HL-60/S4 (cell line): ENCODE data around the gene PKNOX2.

Source experiments
- in situ Hi-C: fragments of 300-500 bp; cut with MboI; formaldehyde crosslinking; loops from 2 replicates; pipeline ENCODE4 v1.14.3; 2022; ENCODE audit warnings: low sequenced_read_pairs

PKNOX2 gene

GRCh38 chr11:125275905-125276618, 111.5 kb downstream of the PKNOX2 start:
- in situ Hi-C loops = loop anchor here (25.0 kb wide), 1 partner anchor 89 kb away; no protein-coding TSS in a partner anchor

DNA sequence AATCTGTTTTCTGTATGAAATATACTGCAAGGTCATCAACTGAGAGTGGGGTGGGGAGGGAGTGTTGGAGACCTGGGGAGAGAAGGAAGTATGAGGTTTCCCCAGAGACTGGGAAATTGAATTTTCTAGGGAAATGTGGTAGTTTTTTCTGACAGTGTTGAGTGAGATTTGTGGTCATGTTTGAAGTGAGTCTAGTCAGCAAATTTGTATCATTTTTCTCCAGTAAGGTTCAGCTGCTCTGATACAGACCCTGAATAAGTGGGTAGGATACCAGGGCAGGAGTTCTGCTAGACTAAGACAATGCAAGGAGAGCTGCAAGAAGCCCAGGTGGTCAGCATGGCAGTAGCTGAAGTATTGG, 112.0 kb downstream of the PKNOX2 start:
- in situ Hi-C loops = loop anchor here (25.0 kb wide), 1 partner anchor 89 kb away; no protein-coding TSS in a partner anchor

DNA sequence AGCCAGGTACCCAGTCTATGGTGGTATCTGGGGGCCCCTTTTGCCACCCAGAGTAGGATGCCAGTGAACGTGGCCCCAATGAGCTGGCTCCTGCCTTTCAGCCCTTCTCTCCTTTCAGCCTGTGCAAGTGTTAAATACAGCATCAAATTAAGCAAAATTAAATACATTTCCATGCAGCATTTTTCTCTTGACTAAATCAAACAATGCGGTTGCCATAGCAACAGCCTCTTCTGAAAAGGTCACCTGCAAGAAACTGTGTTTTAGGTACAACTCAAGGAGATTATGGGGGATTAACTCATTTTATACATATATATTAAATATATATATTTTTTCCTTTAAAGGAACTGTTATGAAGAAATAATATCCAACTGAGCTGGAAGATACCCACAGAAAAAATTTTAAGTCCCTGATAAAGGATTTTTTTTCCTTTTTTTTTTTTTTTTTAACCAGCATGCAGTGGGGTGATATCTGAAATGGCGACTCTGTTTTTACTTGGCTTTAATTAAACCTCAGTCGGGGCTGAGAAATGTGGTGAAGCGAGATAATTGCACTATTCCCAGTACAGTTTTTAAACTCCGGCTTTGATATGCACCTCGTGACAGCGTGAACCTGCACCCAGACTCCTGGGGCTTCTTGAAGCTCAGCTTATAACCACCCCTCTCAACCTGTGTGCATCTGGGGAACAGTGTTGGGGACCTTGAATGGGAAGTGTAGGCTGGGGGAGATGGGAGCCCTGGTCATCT, 115.3 kb downstream of the PKNOX2 start:
- in situ Hi-C loops = loop anchor here (25.0 kb wide), 1 partner anchor 93 kb away; no protein-coding TSS in a partner anchor

GRCh38 chr11:125280646-125281045, 116.1 kb downstream of the PKNOX2 start:
- in situ Hi-C loops = loop anchor here (25.0 kb wide), 1 partner anchor 93 kb away; no protein-coding TSS in a partner anchor

GRCh38 chr11:125281831-125282595, 117.5 kb downstream of the PKNOX2 start:
- in situ Hi-C loops = loop anchor here (25.0 kb wide), 1 partner anchor 95 kb away; no protein-coding TSS in a partner anchor

DNA sequence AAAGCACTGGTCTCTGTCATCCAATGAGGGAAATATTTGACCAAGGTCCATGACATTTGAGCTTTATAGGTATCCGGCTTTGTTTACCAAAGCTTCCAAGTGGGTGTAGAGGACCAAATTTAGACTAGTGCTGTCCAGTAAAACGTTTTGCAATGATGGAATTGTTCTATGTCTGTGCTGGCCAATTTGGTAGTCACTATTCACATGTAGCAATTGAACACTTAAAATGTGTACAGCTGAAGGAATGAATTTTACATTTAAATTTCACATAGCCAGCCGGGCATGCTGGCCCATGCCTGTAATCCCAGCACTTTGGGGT, 118.0 kb downstream of the PKNOX2 start:
- in situ Hi-C loops = loop anchor here (25.0 kb wide), 1 partner anchor 95 kb away; no protein-coding TSS in a partner anchor

- in situ Hi-C loops = loop anchor here (25.0 kb wide), 1 partner anchor 97 kb away; no protein-coding TSS in a partner anchor
Measured at GRCh38 chr11:125284245-125284850, 119.8 kb downstream of the PKNOX2 start.

GRCh38 chr11:125285844-125286243, 121.3 kb downstream of the PKNOX2 start:
- in situ Hi-C loops = loop anchor here (25.0 kb wide), 1 partner anchor 99 kb away; no protein-coding TSS in a partner anchor

- in situ Hi-C loops = loop anchor here (25.0 kb wide), 1 partner anchor 99 kb away; no protein-coding TSS in a partner anchor
Measured at GRCh38 chr11:125286486-125286885, 121.9 kb downstream of the PKNOX2 start.

GRCh38 chr11:125287491-125288210, 123.1 kb downstream of the PKNOX2 start:
- in situ Hi-C loops = loop anchor here (25.0 kb wide), 1 partner anchor 100 kb away; no protein-coding TSS in a partner anchor

DNA sequence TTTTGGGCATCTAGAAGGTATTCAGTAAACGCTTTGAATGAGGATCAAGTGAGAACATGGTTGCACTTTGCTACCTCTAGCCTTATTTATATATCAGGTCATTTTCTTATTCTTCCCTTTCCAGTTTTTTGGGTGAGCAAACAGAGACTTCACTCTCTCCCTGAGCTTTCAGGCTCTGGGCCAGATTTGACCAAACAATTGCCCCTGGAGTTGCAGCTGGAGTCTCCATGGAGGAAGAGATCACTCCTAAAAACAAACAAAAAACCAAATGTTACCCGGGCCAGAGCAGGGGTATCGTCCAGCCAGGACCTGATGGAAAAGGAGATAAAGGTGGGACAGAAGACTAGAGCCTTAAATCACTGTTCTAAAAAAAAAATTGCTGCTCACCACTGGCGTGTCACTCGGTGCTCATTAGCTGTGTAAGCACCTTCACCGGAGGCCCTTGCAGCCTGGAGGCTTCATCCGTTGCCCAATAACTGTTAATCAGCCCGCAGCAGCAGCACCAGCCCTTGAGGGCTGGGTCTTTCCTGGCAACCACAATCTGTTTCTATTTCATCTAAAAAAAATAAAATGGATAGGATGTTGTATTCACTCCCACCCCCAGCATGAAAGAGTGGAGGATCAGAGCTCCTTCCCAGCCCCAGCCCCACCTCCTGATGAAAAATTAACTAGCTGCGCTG, 125.0 kb downstream of the PKNOX2 start:
- in situ Hi-C loops = loop anchor here (25.0 kb wide), 1 partner anchor 102 kb away; no protein-coding TSS in a partner anchor

- in situ Hi-C loops = loop anchor here (25.0 kb wide), 1 partner anchor 103 kb away; no protein-coding TSS in a partner anchor
Measured at GRCh38 chr11:125290263-125290662, 125.7 kb downstream of the PKNOX2 start.

- in situ Hi-C loops = loop anchor here (25.0 kb wide), 1 partner anchor 105 kb away; no protein-coding TSS in a partner anchor
Measured at GRCh38 chr11:125292100-125292499, 127.5 kb downstream of the PKNOX2 start.

DNA sequence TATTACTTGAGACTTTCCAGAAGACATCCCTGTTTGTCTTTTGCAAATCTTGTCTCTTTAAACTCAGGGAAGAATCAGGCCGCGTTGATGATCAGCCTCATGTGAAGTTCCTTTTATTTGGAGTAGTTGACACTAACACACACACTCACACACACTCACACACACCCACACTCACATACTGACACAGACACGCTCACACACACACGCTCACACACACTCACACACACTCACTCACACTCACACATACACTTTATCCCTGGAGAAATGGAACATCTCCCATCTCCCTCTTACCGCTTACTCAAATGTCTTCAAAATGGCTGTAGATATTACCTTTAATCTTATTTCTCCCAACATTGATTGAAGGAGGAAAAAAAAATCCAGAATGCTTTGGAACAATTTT, 129.0 kb downstream of the PKNOX2 start:
- in situ Hi-C loops = loop anchor here (25.0 kb wide), 1 partner anchor 106 kb away; no protein-coding TSS in a partner anchor

- in situ Hi-C loops = loop anchor here (25.0 kb wide), 1 partner anchor 109 kb away; no protein-coding TSS in a partner anchor
Measured at GRCh38 chr11:125295931-125296330, 131.4 kb downstream of the PKNOX2 start.

GRCh38 chr11:125297346-125297915, 132.9 kb downstream of the PKNOX2 start:
- in situ Hi-C loops = loop anchor here (25.0 kb wide), 1 partner anchor 110 kb away; no protein-coding TSS in a partner anchor

DNA sequence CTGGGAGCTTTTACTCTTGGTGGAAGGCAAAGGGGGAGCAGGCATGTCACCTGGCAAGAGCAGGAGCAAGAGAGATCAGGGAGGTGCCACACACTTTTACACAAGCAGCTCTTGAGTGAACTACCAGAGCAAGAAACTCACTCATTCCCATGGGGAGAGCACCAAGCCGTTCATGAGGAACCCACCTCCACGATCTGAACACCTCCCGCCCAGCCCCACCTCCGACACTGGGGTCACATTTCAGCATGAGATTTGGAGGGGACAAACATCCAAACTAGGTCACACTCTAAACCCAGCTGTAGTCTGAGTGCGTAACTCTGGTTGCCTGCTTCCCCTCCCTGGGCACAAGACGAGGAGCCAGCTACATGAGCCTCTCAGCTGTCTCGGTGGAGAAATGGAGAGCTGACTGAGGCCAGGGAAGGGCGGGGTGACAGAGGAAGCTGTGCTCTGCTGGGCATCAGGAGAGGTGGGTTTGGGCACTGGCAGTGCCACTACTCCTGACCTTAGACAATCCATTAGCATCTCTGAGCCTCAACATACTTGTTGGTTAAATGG, 134.6 kb downstream of the PKNOX2 start:
- in situ Hi-C loops = loop anchor here (25.0 kb wide), 1 partner anchor 112 kb away; no protein-coding TSS in a partner anchor

GRCh38 chr11:125299821-125300220, 135.3 kb downstream of the PKNOX2 start:
- in situ Hi-C loops = loop anchor here (25.0 kb wide), 1 partner anchor 113 kb away; no protein-coding TSS in a partner anchor
